ENCODE data around the gene TYRO3.

DNA sequence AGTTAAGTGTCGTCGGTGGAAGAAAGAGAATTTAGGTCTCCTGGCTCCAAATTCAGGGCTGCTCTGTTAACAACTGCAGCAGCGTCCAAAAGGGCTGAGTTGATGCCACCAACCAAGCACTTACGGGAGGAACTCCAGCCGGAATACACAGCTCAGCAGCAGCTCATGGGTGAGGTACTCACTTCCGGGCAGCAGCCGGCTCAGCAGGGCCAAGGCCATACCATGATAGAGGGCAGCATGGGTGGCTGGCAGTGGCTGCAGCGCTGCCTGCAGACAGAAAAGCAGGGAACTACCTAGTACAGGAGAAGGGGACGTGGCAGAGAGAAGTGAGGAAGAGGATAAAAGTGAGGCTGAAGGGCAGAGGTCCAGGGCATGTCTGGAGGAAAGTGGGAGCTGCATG is 37.4 kb upstream of the TYRO3 start:
- TF ChIP-seq EZH2 (IDR thresholded peaks at IDR 0.05; ENCODE audit: borderline replicate concordance, insufficient read depth, low read depth, low read length, poor library complexity, severe bottlenecking) (no peak), CTCF (IDR thresholded peaks at IDR 0.05) (no peak)
